ENCODE results near the gene SHISA4.
"Not testable (repeated sequence)": the region's sequence is repeated elsewhere in the genome, so short reads cannot be mapped to it uniquely, and the experiment has no call there.

The SHISA4 gene

DNA sequence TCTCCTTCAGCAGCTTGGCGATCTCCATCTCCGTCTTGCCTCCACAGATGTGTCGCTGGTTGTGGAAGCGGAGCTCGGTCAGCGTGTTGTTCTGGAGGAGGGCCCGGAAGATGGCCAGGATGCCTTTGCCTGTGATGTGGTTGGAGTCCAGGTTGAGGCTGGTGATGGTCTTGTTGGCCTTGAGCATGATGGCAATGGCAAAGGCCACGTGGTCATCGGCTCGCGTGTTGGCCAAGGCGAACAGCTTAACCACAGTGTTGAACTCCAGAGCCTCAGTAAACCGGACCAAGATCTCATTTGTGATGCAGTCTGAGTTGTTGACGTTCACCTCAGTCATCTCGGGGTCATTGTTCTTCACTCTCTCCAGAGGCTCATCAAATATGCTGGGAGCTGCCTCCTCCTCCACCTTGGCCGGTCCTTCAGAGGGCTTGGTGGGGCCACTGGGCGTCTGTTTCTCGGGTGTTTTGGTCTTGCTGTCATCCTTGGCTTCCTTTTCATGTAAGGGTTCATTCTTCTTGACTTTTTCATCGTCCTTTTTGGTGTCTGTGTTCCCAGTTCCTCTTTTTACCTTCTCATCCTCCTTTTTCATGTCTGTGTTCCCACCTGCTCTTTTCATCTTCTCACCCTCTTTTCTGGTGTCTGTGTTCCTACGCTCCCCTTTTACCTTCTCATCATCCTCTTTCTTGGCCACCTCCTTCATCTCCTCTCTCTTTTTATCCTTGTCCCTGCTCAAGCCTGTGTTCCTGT, 11.2 kb downstream of the SHISA4 start:
- no peaks in the 10 kb centered on the region for H3K4me1 ChIP-seq
- no peaks in the 10 kb centered on the region for H3K9me3 ChIP-seq
- H3K4me3 ChIP-seq (ENCODE audit: low read depth, low read length) = no peak overlapping the region
- DNase-seq = no peak
- H3K36me3 ChIP-seq = no peaks in the 10 kb centered on the region
- H3K27me3 ChIP-seq = no peaks in the 10 kb centered on the region
- TF ChIP-seq, protein P1, sequence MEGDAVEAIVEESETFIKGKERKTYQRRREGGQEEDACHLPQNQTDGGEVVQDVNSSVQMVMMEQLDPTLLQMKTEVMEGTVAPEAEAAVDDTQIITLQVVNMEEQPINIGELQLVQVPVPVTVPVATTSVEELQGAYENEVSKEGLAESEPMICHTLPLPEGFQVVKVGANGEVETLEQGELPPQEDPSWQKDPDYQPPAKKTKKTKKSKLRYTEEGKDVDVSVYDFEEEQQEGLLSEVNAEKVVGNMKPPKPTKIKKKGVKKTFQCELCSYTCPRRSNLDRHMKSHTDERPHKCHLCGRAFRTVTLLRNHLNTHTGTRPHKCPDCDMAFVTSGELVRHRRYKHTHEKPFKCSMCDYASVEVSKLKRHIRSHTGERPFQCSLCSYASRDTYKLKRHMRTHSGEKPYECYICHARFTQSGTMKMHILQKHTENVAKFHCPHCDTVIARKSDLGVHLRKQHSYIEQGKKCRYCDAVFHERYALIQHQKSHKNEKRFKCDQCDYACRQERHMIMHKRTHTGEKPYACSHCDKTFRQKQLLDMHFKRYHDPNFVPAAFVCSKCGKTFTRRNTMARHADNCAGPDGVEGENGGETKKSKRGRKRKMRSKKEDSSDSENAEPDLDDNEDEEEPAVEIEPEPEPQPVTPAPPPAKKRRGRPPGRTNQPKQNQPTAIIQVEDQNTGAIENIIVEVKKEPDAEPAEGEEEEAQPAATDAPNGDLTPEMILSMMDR (IDR thresholded peaks at IDR 0.05; ENCODE audit: low read depth, low read length) = no peak

- Histone ChIP-seq H3K4me3 (ENCODE audit: low read depth, low read length) (no peak overlapping the region), H3K4me1 (no peaks in the 10 kb centered on the region), H3K9me3 (no peaks in the 10 kb centered on the region), H3K36me3 (no peaks in the 10 kb centered on the region), H3K27me3 (no peaks in the 10 kb centered on the region)
- no peak for DNase-seq
- TF ChIP-seq, protein P1 (IDR thresholded peaks at IDR 0.05; ENCODE audit: low read depth, low read length) = no peak
Observed at GRCh38 chr1:201900476-201900875, 11.8 kb downstream of the SHISA4 start.

DNA sequence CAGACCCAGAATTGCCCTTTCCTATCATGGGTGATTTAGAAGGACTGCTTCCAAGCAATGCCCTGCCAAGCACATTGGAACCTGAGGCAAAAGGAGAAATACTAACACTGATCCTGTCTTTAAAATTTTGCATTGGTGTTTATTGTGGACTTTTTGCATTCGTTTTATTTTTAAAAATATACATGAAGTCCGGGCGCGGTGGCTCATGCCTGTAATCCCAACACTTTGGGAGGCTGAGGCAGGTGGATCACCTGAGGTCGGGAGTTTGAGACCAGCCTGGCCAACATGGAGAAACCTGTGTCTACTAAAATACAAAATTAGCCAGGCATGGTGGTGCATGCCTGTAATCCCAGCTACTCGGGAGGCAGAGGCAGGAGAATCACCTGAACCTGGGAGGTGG, 12.3 kb downstream of the SHISA4 start:
- H3K4me1 ChIP-seq; H3K4me3 ChIP-seq (ENCODE audit: low read depth, low read length); H3K27me3 ChIP-seq; H3K36me3 ChIP-seq; H3K9me3 ChIP-seq; DNase-seq: not testable (repeated sequence)

DNA sequence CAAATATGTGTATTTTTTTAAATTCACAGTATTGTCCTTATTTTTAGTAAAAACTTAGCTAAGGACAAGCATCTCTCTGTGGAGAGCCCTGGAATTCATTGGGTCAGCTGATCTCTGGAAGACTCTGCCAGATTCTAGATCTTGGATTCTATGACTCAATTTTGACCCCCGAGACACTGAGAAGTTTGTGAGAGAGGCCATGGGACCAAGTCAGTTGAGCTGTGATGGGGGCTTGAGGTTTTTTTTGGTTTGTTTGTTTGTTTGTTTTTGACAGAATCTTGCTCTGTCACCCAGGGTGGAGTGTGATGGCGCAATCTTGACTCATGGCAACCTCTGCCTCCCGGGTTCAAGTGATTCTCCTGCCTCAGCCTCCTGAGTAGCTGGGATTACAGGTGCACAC, 13.5 kb downstream of the SHISA4 start:
- DNase-seq = no peak

GRCh38 chr1:201903135-201903534, 14.4 kb downstream of the SHISA4 start:
- peaks cover 12% of the 10 kb centered on the region for H3K4me1 ChIP-seq

More for the DNA sequence above, 13.5 kb downstream of the SHISA4 start:
- Histone ChIP-seq H3K27me3 (no peaks in the 10 kb centered on the region), H3K4me1 (peaks cover 12% of the 10 kb centered on the region), H3K36me3 (no peaks in the 10 kb centered on the region), H3K9me3 (no peaks in the 10 kb centered on the region), H3K4me3 (ENCODE audit: low read depth, low read length) (no peak overlapping the region)
- TF ChIP-seq, protein P1 (IDR thresholded peaks at IDR 0.05; ENCODE audit: low read depth, low read length) = no peak

DNA sequence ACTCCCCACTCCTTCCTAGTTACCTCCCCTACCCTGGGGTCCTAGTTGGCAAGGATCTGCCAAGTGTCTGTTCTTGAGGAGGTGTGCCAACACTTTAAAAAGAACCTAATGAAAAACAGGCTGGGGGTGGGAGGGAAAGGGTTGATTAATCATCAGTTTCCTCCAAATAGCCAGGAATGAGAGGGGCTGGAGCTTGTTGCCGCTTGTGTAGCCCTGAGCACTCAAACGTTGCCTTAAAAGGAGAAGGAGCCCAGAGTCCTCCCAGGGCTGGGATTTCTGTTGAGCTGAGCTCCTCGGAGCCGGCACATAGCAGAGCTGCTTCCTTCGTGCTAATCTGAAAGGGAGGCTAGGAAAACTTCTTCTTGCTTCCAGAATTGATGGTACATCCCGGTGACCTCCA, 15.9 kb downstream of the SHISA4 start:
- Histone ChIP-seq H3K9me3 (no peaks in the 10 kb centered on the region), H3K36me3 (no peaks in the 10 kb centered on the region), H3K4me3 (ENCODE audit: low read depth, low read length) (no peak overlapping the region), H3K27me3 (no peaks in the 10 kb centered on the region), H3K4me1 (peaks cover 12% of the 10 kb centered on the region)
- TF ChIP-seq, protein P1 (IDR thresholded peaks at IDR 0.05; ENCODE audit: low read depth, low read length) = no peak
- no peak for DNase-seq

More at GRCh38 chr1:201903135-201903534, 14.4 kb downstream of the SHISA4 start:
- H3K9me3 ChIP-seq = no peaks in the 10 kb centered on the region
- no peak for DNase-seq
- no peaks in the 10 kb centered on the region for H3K27me3 ChIP-seq
- no peaks in the 10 kb centered on the region for H3K36me3 ChIP-seq
- no peak overlapping the region for H3K4me3 ChIP-seq (ENCODE audit: low read depth, low read length)
- TF ChIP-seq, protein P1 (IDR thresholded peaks at IDR 0.05; ENCODE audit: low read depth, low read length) = no peak

Measured in BE2C (cell line).